GM12878 (cell line): ENCODE data around the gene CRB3. TPM values are rescaled to one million over a fixed set of nuclear protein-coding genes. Genes with fewer than 3 reads are reported as not detected.

ENCODE experiments used
- ATAC-seq: fragments of 200-7000 bp; cut with Tn5 transposase; 3 replicates; pipeline ENCODE4 v1.9.1; 2020; ENCODE audit warnings: mild to moderate bottlenecking, moderate library complexity
- BruUV-seq: library from RNA; stranded (reverse); fragments of 400-500 nt; replicated peaks from 2 replicates; lab custom pipeline; 2021; lab: Mats Ljungman, UMichigan
- CTCF ChIA-PET: fragments of 300-600 bp; sonication (Branson Sonifier 250); formaldehyde crosslinking; extraction: SDS; loops from one replicate; lab custom pipeline; 2021; ENCODE audit warnings: inconsistent platforms; lab: Yijun Ruan, JAX
- POLR2A ChIA-PET: fragments of 350-600 bp; formaldehyde crosslinking; extraction: SDS; loops from one replicate; lab custom pipeline; 2021; ENCODE audit warnings: inconsistent platforms; lab: Charles Lee
- RAD21 ChIA-PET: fragments of 300-600 bp; sonication (Branson Sonifier 250); formaldehyde crosslinking; loops from one replicate; lab custom pipeline; 2023; ENCODE audit warnings: antibody characterized with exemption; ENCODE audit not compliant: unreplicated experiment; lab: Charles Lee
- SMC1A ChIA-PET: fragments of 300-600 bp; sonication (Branson Sonifier 250); formaldehyde crosslinking; loops from one replicate; lab custom pipeline; 2023; ENCODE audit not compliant: unreplicated experiment, uncharacterized antibody; lab: Charles Lee
- DNase-seq: peaks from one replicate; pipeline ENCODE4 v3.0.0-alpha.2; 2011; ENCODE audit warnings: low read depth, low spot score
- FAIRE-seq: peaks from 3 replicates; lab custom pipeline; 2011; peaks lifted over from hg19 to GRCh38; lab: Jason Lieb, UNC
- H2AFZ ChIP-seq: 2 replicates; pipeline ENCODE4 v1.6.0; 2011; ENCODE audit warnings: low read depth, low read length, control low read depth; ENCODE audit not compliant: control insufficient read depth
- H3K27ac ChIP-seq: 2 replicates; pipeline ENCODE4 v1.5.1; 2011; ENCODE audit warnings: control low read depth; ENCODE audit not compliant: control insufficient read depth, insufficient read depth
- H3K27me3 ChIP-seq, 2 experiments: replicated peaks in 1 of 2; 2 replicates each; pipeline versions ENCODE4 v1.6.0 to v1.6.1; 2011; ENCODE audit warnings: low read length in 1 of 2; ENCODE audit not compliant: control insufficient read depth in 2 of 2, insufficient read depth in 2 of 2
- H3K36me3 ChIP-seq, 2 experiments: 2 replicates each; pipeline ENCODE4 v1.5.1; 2011; ENCODE audit warnings: low read length in 1 of 2; ENCODE audit not compliant: control insufficient read depth in 2 of 2, insufficient read depth in 2 of 2
- H3K4me1 ChIP-seq: 2 replicates; pipeline ENCODE4 v1.6.1; 2011; ENCODE audit warnings: mild to moderate bottlenecking, low read length, moderate library complexity, mixed read lengths; ENCODE audit not compliant: control insufficient read depth, insufficient read depth
- H3K4me2 ChIP-seq: 2 replicates; pipeline ENCODE4 v1.6.0; 2011; ENCODE audit warnings: control low read depth; ENCODE audit not compliant: control insufficient read depth, insufficient read depth
- H3K4me3 ChIP-seq: fragments of 200-600 bp; sonication (generic); 2 replicates; pipeline ENCODE4 v1.5.1; 2016
- H3K79me2 ChIP-seq: 2 replicates; pipeline ENCODE4 v1.6.0; 2011; ENCODE audit warnings: low read length; ENCODE audit not compliant: control insufficient read depth, insufficient read depth
- H3K9ac ChIP-seq: 2 replicates; pipeline ENCODE4 v1.8.0; 2011; ENCODE audit warnings: low read length, control low read depth, mixed read lengths; ENCODE audit not compliant: control insufficient read depth, insufficient read depth
- H3K9me3 ChIP-seq: replicated peaks from 3 replicates; pipeline ENCODE4 v1.5.1; 2011; ENCODE audit warnings: mild to moderate bottlenecking, low read length; ENCODE audit not compliant: control insufficient read depth, insufficient read depth
- H4K20me1 ChIP-seq: 2 replicates; pipeline ENCODE4 v1.6.0; 2011; ENCODE audit not compliant: control insufficient read depth, insufficient read depth
- E2F4 ChIP-seq: IDR thresholded peaks from 2 replicates; pipeline ENCODE4 v1.6.1; 2012; ENCODE audit warnings: low read depth, low read length, improper control_type of control experiment
- HDAC2 ChIP-seq: fragments of 200-600 bp; sonication (generic); IDR thresholded peaks from 2 replicates; pipeline ENCODE4 v1.6.1; 2017
- LARP7 ChIP-seq: fragments of 450-650 bp; IDR thresholded peaks from 2 replicates; pipeline ENCODE4 v1.6.1; 2017; ENCODE audit warnings: mild to moderate bottlenecking
- NFYB ChIP-seq: IDR thresholded peaks from 2 replicates; pipeline ENCODE4 v1.6.1; 2011; ENCODE audit warnings: low read depth, mild to moderate bottlenecking, low read length, improper control_type of control experiment, moderate library complexity; ENCODE audit not compliant: insufficient read depth
- REST ChIP-seq: IDR thresholded peaks from 2 replicates; pipeline ENCODE4 v1.6.1; 2012; ENCODE audit warnings: mild to moderate bottlenecking, low read depth, low read length
- WGBS: methylation state at CpG from one replicate; pipeline ENCODE4 v1.1.6; 2016; ENCODE audit warnings: low lambda C conversion rate; ENCODE audit not compliant: insufficient replicate concordance, insufficient coverage; ENCODE audit errors: missing lambda C conversion rate; 5-methylcytosine and 5-hydroxymethylcytosine counted together
- in situ Hi-C: fragments of 300-500 bp; cut with MboI; formaldehyde crosslinking; loops from 9 replicates; pipeline ENCODE4 v1.14.3; 2018; ENCODE audit warnings: mixed read lengths
- intact Hi-C: fragments of 100-400 bp; cut with micrococcal nuclease; formaldehyde crosslinking; loops from one replicate; pipeline ENCODE4 v1.14.2; 2022; ENCODE audit not compliant: unreplicated experiment
- polyA plus RNA-seq, 11 experiments: library from polyadenylated mRNA; depleted of rRNA in 4 of 11; unstranded in 6 of 11; stranded (reverse) in 5 of 11; fragments of >200 nt; fragmentation: Nextera tagmentation in 4 of 11; fragmentation: Illumina TruSeq in 1 of 11; extraction: Ambion mirVana in 4 of 11; extraction: Trizol in 1 of 11; gene quantifications; 1 replicate in 1 of 11; 2 replicates in 10 of 11; pipeline versions ENCODE4 v1.2.1 to v1.2.3, GENCODE V29; 2011 to 2016; ENCODE audit warnings: inconsistent platforms in 2 of 11, missing spikeins in 2 of 11, low read depth in 1 of 11
- total RNA-seq, 4 experiments: library from RNA; depleted of rRNA in 3 of 4; stranded (reverse); fragments of >200 nt in 3 of 4; fragmentation: Illumina TruSeq in 1 of 4; extraction: Trizol in 1 of 4; gene quantifications; 2 replicates each; pipeline versions ENCODE4 v1.2.1 to v1.2.3, GENCODE V29; 2013 to 2021

Gene CRB3
- total and polyA plus RNA-seq, 10 of the 15 experiments (the other 5 are each of a cell fraction or from before 2014, with no cell fraction given), result 0.11 to 1.9 (median 0.98) TPM; not detected in 1

GRCh38 chr19:6471076-6471475, 7.0 kb downstream of the CRB3 start:
- in situ Hi-C loops, result no loop called here
- POLR2A ChIA-PET, result interaction anchor here (0.6 kb wide), 1 partner anchor 14 kb away, joined by 3 read pairs; no protein-coding TSS in a partner anchor
- 90% methylated on average over 14 of the region's 14 CpGs for WGBS

More at GRCh38 chr19:6471076-6471475, 7.0 kb downstream of the CRB3 start:
- H3K36me3 ChIP-seq, result peaks cover 4 to 7% of the 10 kb centered on the region in 2 experiments; a peak in 3 of 4 replicates
- ChIA-PET SMC1A (interaction anchor here (1.6 kb wide), 1 partner anchor 80 kb away, joined by 3 read pairs; no protein-coding TSS in a partner anchor), CTCF (interaction anchor here (0.6 kb wide), 1 partner anchor 749 kb away, joined by 3 read pairs; no protein-coding TSS in a partner anchor), RAD21 (interaction anchor here (1.0 kb wide), 1 partner anchor 10 kb away, joined by 3 read pairs; no protein-coding TSS in a partner anchor)
- ATAC-seq, result no peak
- no peak overlapping the region for H3K4me3 ChIP-seq
- TF ChIP-seq LARP7 (no peak), E2F4 (no peak), REST (no peak), NFYB (no peak), HDAC2 (no peak)
- intact Hi-C loops, result no loop called here
- FAIRE-seq, result no peak
- no peaks in the 10 kb centered on the region for H3K4me1 ChIP-seq
- H2AFZ ChIP-seq, result no peak overlapping the region
- no peaks in the 10 kb centered on the region for H3K27me3 ChIP-seq
- H3K9me3 ChIP-seq, result no peaks in the 10 kb centered on the region; the same call in 2 of the 3 replicates
- no TSS peak for BruUV-seq
- no peak overlapping the region for H3K4me2 ChIP-seq
- H3K27ac ChIP-seq, result no peak overlapping the region
- no peak overlapping the region for H3K9ac ChIP-seq
- DNase-seq, result no peak
- no peaks in the 10 kb centered on the region for H4K20me1 ChIP-seq
- no peaks in the 10 kb centered on the region for H3K79me2 ChIP-seq
